Measurements from ENCODE around the gene EIF1.

- TF ChIP-seq FOXM1 (IDR thresholded peaks at IDR 0.05; ENCODE audit: borderline replicate concordance, low read depth) (no peak), TCF12 (IDR thresholded peaks at IDR 0.05; ENCODE audit: low read depth) (peak; percentile 70), EP300 (IDR thresholded peaks at IDR 0.05; ENCODE audit: borderline replicate concordance) (peak; percentile 70), TEAD4 (IDR thresholded peaks at IDR 0.05) (0 out of 2 replicates have a peak, but pooled peaks have one; percentile 15), EGR1 (IDR thresholded peaks at IDR 0.05) (no peak), TAF1 (IDR thresholded peaks at IDR 0.05; ENCODE audit: low read depth) (no peak), MAX (IDR thresholded peaks at IDR 0.05) (no peak), REST (IDR thresholded peaks at IDR 0.05; ENCODE audit: low read depth) (no peak), USF1 (IDR thresholded peaks at IDR 0.05) (no peak), RAD21 (IDR thresholded peaks at IDR 0.05; ENCODE audit: low read depth) (no peak)
Measured at GRCh38 chr17:41652461-41652970, 36.2 kb upstream of the EIF1 start.

Measured in Ishikawa (cell line).